DMS53 treated with DMSO at 0.1 percent for 48 hours (cell line): ENCODE data around the gene B3GNT8.
"Not testable (repeated sequence)": the region's sequence is repeated elsewhere in the genome, so short reads cannot be mapped to it uniquely, and the experiment has no call there.

Source experiments
- DNase-seq: peaks from one replicate; lab custom pipeline; 2025; ENCODE audit not compliant: unreplicated experiment; lab: John Stamatoyannopoulos, UW

B3GNT8 gene, protein sequence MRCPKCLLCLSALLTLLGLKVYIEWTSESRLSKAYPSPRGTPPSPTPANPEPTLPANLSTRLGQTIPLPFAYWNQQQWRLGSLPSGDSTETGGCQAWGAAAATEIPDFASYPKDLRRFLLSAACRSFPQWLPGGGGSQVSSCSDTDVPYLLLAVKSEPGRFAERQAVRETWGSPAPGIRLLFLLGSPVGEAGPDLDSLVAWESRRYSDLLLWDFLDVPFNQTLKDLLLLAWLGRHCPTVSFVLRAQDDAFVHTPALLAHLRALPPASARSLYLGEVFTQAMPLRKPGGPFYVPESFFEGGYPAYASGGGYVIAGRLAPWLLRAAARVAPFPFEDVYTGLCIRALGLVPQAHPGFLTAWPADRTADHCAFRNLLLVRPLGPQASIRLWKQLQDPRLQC

GRCh38 chr19:41426952-41427646 is at the start of gene B3GNT8:
B3GNT8 (minus strand) TSS chr19:41427374; CDS start chr19:41426778, 596 bp downstream.
- DNase-seq: peak; percentile 82

GRCh38 chr19:41476583-41476982 is 49.4 kb upstream of the B3GNT8 start:
- DNase-seq: no peak

- not testable (repeated sequence) for DNase-seq
Measured at GRCh38 chr19:41463257-41464256, 36.4 kb upstream of the B3GNT8 start.

DNA sequence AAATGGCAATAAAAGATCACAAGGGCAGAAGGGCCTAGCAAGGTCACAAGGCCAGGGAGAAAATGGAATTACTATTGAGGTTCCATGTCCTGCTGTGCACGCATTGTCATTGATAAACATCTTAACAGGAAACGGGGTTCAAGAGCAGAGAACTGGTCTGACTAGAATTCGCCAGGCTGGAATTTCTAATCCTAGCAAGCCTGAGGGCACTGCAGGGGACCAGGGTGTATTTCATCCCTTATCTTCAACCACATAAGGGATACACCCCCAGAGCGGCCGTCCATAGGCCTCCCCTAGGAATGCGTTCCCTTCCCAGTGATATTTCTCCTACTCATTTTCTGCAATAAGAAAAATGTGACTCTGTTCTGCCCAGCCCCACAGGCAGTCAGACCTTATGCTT is 35.3 kb upstream of the B3GNT8 start:
- no peak for DNase-seq

- DNase-seq: no peak
Measured at GRCh38 chr19:41457241-41457640, 30.1 kb upstream of the B3GNT8 start.

DNA sequence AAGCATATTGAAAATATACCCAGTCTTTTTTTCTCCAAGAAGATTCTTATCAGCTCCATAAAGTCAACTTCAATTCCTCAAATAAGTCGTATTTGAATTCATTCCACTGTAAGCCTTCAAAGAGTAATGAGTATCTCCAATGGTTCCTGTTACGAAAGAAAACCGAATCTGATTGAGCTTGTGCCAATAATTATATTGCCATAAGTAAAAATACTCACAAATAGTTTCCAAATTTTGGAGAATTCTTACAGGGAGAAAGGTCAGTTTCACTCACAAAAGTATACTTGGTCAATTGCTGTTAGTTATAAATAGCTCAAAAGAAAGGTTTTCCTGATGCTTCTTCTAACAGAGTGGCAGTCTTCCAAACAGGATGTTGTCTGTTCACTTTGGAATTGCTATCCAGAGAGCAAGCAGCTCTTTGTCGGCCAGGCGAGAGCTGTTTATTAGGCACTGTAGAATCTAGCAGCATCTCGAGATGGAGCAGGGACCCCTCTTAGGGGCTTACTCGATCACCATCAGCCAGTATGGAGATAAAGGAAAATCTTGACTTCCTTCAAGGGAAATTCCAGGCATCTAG is 29.3 kb upstream of the B3GNT8 start:
- no peak for DNase-seq

GRCh38 chr19:41455936-41456335 is 28.8 kb upstream of the B3GNT8 start:
- no peak for DNase-seq

- DNase-seq: no peak
Measured at GRCh38 chr19:41452584-41453275, 25.6 kb upstream of the B3GNT8 start.

DNA sequence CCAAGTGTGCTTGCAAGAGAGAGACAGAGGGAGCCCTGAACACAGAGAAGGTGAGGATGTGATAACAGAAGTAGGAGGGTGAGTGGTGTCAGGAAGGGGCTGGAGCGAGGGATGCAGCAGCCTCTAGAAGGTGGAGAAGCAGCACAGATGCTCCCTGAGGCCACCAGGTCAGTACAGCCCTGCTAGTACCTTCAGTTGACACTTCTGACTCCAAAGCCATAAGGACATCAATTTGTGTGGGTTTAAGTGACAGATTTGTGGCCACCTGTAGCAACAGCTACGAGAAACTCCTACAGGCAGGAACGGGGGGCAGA is 22.6 kb upstream of the B3GNT8 start:
- no peak for DNase-seq

- peak; percentile 76 for DNase-seq
Measured at GRCh38 chr19:41449079-41449864, 22.1 kb upstream of the B3GNT8 start.

- DNase-seq: no peak
Measured at GRCh38 chr19:41447732-41448332, 20.7 kb upstream of the B3GNT8 start.

- DNase-seq: no peak
Measured at GRCh38 chr19:41445575-41445974, 18.4 kb upstream of the B3GNT8 start.

DNA sequence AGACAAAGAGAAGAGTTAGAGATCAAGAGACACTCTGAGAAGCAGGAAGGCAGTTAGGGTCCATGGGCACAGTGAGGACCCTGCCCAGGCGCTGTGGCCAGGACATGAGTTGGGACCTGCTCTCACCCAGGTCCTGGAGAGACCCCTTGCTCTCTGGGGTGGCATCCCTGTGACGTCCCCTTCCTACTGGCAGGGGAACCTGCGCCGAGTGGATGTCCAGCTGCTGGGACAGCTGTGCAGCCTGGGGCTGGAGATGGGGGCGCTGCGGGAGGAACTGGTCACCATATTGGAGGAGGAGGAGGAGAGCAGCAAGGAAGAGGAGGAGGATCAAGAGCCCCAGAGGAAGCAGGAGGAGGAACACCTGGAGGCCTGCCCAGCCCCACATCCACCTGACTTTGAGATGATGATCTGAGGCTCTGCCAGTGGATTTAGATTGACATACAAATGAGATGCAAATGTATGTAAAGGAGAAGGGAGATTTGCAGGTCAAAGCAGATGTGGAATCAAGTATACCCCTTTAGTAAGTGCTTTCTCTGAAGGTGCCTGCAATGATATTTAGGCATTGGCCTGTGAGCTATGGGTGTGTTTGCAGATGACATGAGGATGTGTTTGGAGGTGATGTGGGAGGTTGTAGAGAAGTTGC is 16.8 kb upstream of the B3GNT8 start:
- no peak for DNase-seq

- no peak for DNase-seq
Measured at GRCh38 chr19:41442473-41443355, 15.5 kb upstream of the B3GNT8 start, which contains the start of gene ERICH4. ERICH4 (plus strand) TSS chr19:41443156; CDS start chr19:41443170, 14 bp downstream.

- DNase-seq: no peak
Measured at GRCh38 chr19:41441321-41441945, 14.3 kb upstream of the B3GNT8 start.

- peak; percentile 99 for DNase-seq
Measured at GRCh38 chr19:41439441-41440222, 12.5 kb upstream of the B3GNT8 start, which contains the start of gene DMAC2. DMAC2 (minus strand) TSS chr19:41439912; CDS start chr19:41439899, 13 bp downstream.
